Colonic mucosa (tissue), 4 donors: ENCODE measurements around the gene CACNA1S. TPM values are rescaled to one million over a fixed set of nuclear protein-coding genes. Genes with fewer than 3 reads are reported as not detected.
A peak's percentile ranks its signal among the peaks of the same experiment; 100 is the strongest.

Source experiments
- DNase-seq: peaks from one replicate; pipeline ENCODE4 v3.0.0-alpha.2; 2020
- H3K27ac ChIP-seq: fragments of 200-600 bp; one replicate; pipeline ENCODE4 v1.8.0; 2021
- H3K27me3 ChIP-seq: fragments of 200-600 bp; one replicate; pipeline ENCODE4 v1.8.0; 2021
- H3K36me3 ChIP-seq: fragments of 200-600 bp; one replicate; pipeline ENCODE4 v1.8.0; 2021
- H3K4me1 ChIP-seq: fragments of 200-600 bp; one replicate; pipeline ENCODE4 v1.8.0; 2021; ENCODE audit warnings: mild to moderate bottlenecking
- H3K4me3 ChIP-seq: fragments of 200-600 bp; one replicate; pipeline ENCODE4 v1.8.0; 2021
- H3K9ac ChIP-seq, 2 donors: one replicate each; pipeline ENCODE4 v1.7.0; 2013; ENCODE audit warnings: control low read depth in 2 of 2, low read depth in 2 of 2, low read length in 2 of 2
- H3K9me3 ChIP-seq: fragments of 200-600 bp; one replicate; pipeline ENCODE4 v1.8.0; 2021
- intact Hi-C: fragments of 100-400 bp; cut with DNase I; formaldehyde crosslinking; loops from one replicate; pipeline ENCODE4 v1.14.1; 2022
- total RNA-seq, 2 donors: library from RNA; stranded (reverse); fragmentation: NEBNext Ultra II Directional in 1 of 2; extraction: Animal tissue kit (Norgen Biotek cat#: 25700) in 1 of 2; gene quantifications; one replicate each; pipeline ENCODE4 v1.2.1, GENCODE V29; 2021
- TF ChIP-seq, protein P1 (sequence below): fragments of 200-600 bp; IDR thresholded peaks from one replicate; pipeline ENCODE4 v1.8.0; 2022; ENCODE audit warnings: antibody characterized with exemption, mild to moderate bottlenecking
- donor health status: healthy.
- donor health status: DM: no; HTN: no; CAD: no.
- donor health status: DM: no; HTN: no; CAD: no.

The CACNA1S gene
- total RNA-seq, 2 donors from 2014 or later: not detected

- TF ChIP-seq, protein P1, sequence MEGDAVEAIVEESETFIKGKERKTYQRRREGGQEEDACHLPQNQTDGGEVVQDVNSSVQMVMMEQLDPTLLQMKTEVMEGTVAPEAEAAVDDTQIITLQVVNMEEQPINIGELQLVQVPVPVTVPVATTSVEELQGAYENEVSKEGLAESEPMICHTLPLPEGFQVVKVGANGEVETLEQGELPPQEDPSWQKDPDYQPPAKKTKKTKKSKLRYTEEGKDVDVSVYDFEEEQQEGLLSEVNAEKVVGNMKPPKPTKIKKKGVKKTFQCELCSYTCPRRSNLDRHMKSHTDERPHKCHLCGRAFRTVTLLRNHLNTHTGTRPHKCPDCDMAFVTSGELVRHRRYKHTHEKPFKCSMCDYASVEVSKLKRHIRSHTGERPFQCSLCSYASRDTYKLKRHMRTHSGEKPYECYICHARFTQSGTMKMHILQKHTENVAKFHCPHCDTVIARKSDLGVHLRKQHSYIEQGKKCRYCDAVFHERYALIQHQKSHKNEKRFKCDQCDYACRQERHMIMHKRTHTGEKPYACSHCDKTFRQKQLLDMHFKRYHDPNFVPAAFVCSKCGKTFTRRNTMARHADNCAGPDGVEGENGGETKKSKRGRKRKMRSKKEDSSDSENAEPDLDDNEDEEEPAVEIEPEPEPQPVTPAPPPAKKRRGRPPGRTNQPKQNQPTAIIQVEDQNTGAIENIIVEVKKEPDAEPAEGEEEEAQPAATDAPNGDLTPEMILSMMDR: no peak
- no peak for DNase-seq
- Histone ChIP-seq H3K27me3 (no peaks in the 10 kb centered on the region), H3K9ac (no peak overlapping the region), H3K9me3 (no peaks in the 10 kb centered on the region), H3K4me1 (no peaks in the 10 kb centered on the region), H3K27ac (no peak overlapping the region), H3K36me3 (no peaks in the 10 kb centered on the region), H3K4me3 (no peak overlapping the region)
- intact Hi-C loops: no loop called here
Observed at GRCh38 chr1:201090541-201090940, 21.7 kb downstream of the CACNA1S start.

DNA sequence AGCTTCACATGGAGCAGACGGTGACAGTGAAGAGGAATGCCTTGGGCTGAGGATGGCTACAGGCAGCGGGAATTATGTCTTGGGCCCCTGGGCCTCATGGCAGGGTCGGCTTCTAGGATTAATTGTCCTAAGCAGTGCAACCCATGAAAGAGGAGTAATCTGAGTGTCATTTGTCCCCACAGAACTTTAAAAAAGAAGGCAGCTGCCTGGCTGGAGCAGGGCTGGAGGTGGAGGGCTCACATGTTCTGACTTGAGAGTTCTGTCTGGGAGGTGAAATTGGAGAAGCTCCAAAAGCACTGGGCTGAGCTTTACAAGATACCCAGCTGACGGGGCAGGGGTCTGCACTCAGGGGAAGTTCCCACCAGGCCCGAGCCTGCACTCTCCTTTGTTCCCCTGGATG lies 22.6 kb downstream of the CACNA1S start:
- Histone ChIP-seq H3K27ac (no peak overlapping the region), H3K9me3 (no peaks in the 10 kb centered on the region), H3K4me3 (no peak overlapping the region), H3K9ac (no peak overlapping the region), H3K36me3 (no peaks in the 10 kb centered on the region), H3K27me3 (no peaks in the 10 kb centered on the region), H3K4me1 (no peaks in the 10 kb centered on the region)
- intact Hi-C loops: no loop called here
- DNase-seq: no peak
- TF ChIP-seq, protein P1: no peak

DNA sequence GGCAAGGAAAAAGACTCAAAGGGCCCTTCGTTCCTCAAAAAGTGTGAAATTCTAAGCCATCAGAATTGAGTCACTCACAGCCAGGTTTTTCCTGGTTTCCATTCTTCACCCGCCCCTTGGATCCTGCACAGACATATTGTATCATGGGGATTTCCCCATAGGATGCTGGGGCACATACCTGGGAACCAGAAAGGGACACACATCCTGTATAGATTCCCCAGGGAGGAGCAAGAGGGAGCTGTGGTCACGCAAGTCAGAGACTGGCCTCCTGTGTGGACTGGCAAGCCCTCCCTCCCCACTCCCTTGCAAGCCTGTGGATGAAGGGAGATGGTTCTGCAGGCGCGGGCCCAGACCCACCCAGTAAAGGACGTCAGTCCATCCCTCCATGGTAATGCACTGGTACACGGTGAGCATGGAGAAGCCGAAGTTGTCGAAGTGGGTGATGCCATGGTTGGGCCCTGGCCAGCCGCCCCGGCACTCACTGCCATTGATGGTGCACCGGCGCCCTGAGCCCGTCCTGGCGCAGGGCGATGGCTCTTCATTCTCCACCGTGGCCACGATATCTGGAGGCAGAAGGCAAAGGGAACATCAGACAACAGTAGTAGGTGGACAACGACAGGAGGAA lies 23.2 kb downstream of the CACNA1S start:
- no peaks in the 10 kb centered on the region for H3K36me3 ChIP-seq
- H3K9ac ChIP-seq: no peak overlapping the region
- H3K4me3 ChIP-seq: no peak overlapping the region
- intact Hi-C loops: no loop called here
- H3K27ac ChIP-seq: no peak overlapping the region
- TF ChIP-seq, protein P1: no peak
- no peaks in the 10 kb centered on the region for H3K27me3 ChIP-seq
- no peak for DNase-seq
- H3K4me1 ChIP-seq: no peaks in the 10 kb centered on the region
- H3K9me3 ChIP-seq: no peaks in the 10 kb centered on the region

GRCh38 chr1:201088395-201088794 lies 23.8 kb downstream of the CACNA1S start:
- DNase-seq: no peak
- Histone ChIP-seq H3K36me3 (no peaks in the 10 kb centered on the region), H3K27me3 (no peaks in the 10 kb centered on the region), H3K9me3 (no peaks in the 10 kb centered on the region), H3K4me3 (no peak overlapping the region), H3K9ac (no peak overlapping the region), H3K27ac (no peak overlapping the region), H3K4me1 (no peaks in the 10 kb centered on the region)
- intact Hi-C loops: no loop called here
- TF ChIP-seq, protein P1: no peak

DNA sequence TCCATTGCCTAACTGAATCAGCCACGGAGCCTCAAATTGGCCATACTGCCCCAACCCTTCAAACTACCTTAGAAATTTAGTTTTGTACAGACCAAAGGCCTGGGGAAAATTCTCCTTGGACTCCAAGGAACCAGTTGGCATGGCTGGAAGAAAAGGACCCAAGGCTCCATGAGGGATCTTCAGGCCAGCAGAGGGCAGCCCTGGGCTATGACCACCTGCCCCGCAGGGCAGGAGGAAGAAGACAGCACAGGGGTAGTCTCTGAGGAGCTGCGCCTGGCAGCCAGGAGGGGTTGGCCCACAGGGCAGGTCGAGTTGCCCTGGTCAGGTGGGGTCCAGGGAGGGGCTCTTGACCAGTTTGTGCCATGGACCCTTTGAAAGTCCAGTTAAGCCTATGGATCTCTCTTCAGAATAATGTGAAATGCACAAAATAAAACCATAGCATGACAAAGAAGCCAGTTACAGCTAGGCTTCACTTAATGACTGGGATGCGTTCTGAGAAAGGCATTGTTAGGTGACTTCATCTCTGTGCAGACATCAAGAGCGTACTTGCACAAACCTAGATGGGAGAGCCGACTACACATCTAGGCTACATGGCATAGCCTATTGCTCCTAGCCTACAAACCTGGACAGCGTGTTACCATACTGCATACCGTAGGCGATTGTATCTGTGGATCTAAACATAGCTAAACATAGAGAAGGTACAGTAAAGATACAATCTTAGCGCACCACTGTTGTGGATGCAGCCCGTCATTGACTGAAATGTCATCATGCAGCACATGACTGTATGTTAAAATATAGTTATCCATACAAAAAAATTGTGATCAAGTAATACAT lies 26.1 kb downstream of the CACNA1S start:
- TF ChIP-seq, protein P1: peak; percentile 60
- H3K9me3 ChIP-seq: no peaks in the 10 kb centered on the region
- intact Hi-C loops: no loop called here

More for the DNA sequence above, 26.1 kb downstream of the CACNA1S start:
- Histone ChIP-seq H3K4me1 (no peaks in the 10 kb centered on the region), H3K4me3 (no peak overlapping the region), H3K27me3 (no peaks in the 10 kb centered on the region), H3K9ac (no peak overlapping the region), H3K36me3 (no peaks in the 10 kb centered on the region), H3K27ac (no peak overlapping the region)
- DNase-seq: peak; percentile 59
